WTC11 (cell line): Measurements from ENCODE around the gene EPS8L1.

ENCODE experiments used
- CREB1 ChIP-seq: sonication (generic); formaldehyde crosslinking; IDR thresholded peaks from 2 replicates; pipeline ENCODE4 v1.8.0; 2023; ENCODE audit warnings: mild to moderate bottlenecking, missing genetic modification reagents
- CTCF ChIP-seq: fragments of 200-600 bp; IDR thresholded peaks from 2 replicates; pipeline ENCODE4 v1.8.0; 2022; ENCODE audit warnings: antibody characterized with exemption
- JUN ChIP-seq: sonication (generic); formaldehyde crosslinking; IDR thresholded peaks from 2 replicates; pipeline ENCODE4 v1.8.0; 2023; ENCODE audit warnings: mild to moderate bottlenecking, missing genetic modification reagents
- SP1 ChIP-seq: sonication (generic); formaldehyde crosslinking; conservative IDR thresholded peaks from 2 replicates; pipeline ENCODE4 v1.8.1; 2022; ENCODE audit warnings: missing genetic modification reagents
- ZNF671 ChIP-seq: fragments of 250-450 bp; sonication (Bioruptor Pico); IDR thresholded peaks from 2 replicates; pipeline ENCODE4 v1.8.0; 2021; ENCODE audit warnings: mild to moderate bottlenecking
- TF ChIP-seq, protein P1 (sequence below): sonication (generic); formaldehyde crosslinking; IDR thresholded peaks from 2 replicates; pipeline ENCODE4 v1.8.1; 2023; ENCODE audit warnings: mild to moderate bottlenecking, missing genetic modification reagents, moderate library complexity

- TF ChIP-seq CTCF, result no peak
- TF ChIP-seq, protein P1, sequence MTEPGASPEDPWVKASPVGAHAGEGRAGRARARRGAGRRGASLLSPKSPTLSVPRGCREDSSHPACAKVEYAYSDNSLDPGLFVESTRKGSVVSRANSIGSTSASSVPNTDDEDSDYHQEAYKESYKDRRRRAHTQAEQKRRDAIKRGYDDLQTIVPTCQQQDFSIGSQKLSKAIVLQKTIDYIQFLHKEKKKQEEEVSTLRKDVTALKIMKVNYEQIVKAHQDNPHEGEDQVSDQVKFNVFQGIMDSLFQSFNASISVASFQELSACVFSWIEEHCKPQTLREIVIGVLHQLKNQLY (CRISPR knock-in tag), result no peak
- TF ChIP-seq CREB1 (CRISPR knock-in tag), result no peak
- peak; percentile 88 for TF ChIP-seq SP1
- no peak for TF ChIP-seq ZNF671 (CRISPR knock-in tag)
- no peak for TF ChIP-seq JUN (CRISPR knock-in tag)
Observed at GRCh38 chr19:55086730-55087541, 11.3 kb downstream of the EPS8L1 start.
